GM12864 (cell line): ENCODE results near the gene RMND1.
A peak's percentile ranks its signal among the peaks of the same experiment; 100 is the strongest.

ENCODE experiments used
- DNase-seq: peaks from one replicate; pipeline ENCODE4 v3.0.0-alpha.2; 2011; ENCODE audit warnings: low read depth
- H3K4me3 ChIP-seq: 2 replicates; pipeline ENCODE4 v1.5.1; 2011; ENCODE audit warnings: mild to moderate bottlenecking, low read depth, low read length, control low read depth
- TF ChIP-seq, protein P1 (sequence below): IDR thresholded peaks from 2 replicates; pipeline ENCODE4 v1.5.1; 2011; ENCODE audit warnings: low read depth, mild to moderate bottlenecking, moderate library complexity, low read length, control low read depth, inconsistent platforms; ENCODE audit errors: missing control alignments

The RMND1 gene

DNA sequence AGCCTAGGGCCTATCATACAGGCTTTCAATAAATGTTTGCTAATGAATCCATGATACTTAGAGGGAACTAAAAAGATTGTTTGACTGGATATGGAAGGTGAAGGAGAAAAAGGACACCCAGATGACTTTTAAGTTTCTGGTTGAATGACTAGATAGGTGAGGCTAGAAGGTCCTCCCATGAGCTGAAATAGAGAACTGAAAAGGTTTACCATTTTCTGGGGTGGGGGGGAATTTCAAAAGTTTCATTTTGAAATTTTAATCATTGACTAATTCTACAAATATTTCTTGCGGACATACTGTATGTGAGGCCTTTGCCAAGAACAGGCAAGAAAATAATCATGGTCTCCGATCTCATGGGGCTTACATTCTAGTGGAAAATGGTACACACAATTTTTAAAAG is 42.7 kb downstream of the RMND1 start:
- no peak for DNase-seq
- H3K4me3 ChIP-seq, result no peak overlapping the region

DNA sequence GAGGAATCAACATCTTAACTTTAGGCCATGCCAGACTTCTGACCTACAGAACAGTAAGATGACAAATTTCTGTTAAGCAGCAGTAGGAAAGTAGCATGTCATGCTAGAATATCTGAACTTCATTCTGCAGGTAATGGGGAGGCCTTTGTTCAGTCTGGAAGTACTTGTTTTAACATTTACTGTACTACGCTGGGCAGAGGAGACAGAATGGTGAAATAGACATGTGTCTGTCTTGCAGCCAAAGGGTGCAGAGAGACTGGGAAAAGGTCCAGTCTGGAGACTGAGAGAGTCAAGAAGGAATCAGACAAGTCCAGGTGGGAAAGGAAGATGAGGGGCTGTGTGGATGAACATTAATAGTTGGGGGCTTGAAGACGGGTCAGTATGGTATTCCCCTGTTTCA is 43.1 kb downstream of the RMND1 start:
- no peak for DNase-seq
- H3K4me3 ChIP-seq, result no peak overlapping the region
- TF ChIP-seq, protein P1, sequence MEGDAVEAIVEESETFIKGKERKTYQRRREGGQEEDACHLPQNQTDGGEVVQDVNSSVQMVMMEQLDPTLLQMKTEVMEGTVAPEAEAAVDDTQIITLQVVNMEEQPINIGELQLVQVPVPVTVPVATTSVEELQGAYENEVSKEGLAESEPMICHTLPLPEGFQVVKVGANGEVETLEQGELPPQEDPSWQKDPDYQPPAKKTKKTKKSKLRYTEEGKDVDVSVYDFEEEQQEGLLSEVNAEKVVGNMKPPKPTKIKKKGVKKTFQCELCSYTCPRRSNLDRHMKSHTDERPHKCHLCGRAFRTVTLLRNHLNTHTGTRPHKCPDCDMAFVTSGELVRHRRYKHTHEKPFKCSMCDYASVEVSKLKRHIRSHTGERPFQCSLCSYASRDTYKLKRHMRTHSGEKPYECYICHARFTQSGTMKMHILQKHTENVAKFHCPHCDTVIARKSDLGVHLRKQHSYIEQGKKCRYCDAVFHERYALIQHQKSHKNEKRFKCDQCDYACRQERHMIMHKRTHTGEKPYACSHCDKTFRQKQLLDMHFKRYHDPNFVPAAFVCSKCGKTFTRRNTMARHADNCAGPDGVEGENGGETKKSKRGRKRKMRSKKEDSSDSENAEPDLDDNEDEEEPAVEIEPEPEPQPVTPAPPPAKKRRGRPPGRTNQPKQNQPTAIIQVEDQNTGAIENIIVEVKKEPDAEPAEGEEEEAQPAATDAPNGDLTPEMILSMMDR, result no peak

More for the DNA sequence above, 42.7 kb downstream of the RMND1 start:
- TF ChIP-seq, protein P1, result no peak

DNA sequence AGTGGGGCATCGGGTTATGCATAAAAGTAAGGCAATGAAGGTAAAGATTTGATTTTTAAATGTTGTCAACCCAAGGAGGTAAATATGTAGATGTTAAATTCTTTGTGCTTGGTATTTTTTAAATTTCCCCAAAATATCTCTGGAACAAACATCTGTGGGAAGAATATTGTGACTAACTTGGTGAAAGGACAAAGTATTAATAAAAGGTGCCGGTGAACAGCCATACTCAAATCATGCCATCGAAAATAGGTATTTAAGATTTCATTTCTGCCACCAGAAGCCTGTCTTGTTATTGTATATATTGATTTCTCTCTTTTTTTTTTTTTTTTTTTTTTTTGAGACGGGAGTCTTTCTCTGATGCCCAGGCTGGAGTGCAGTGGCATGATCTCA is 48.0 kb downstream of the RMND1 start:
- no peak overlapping the region for H3K4me3 ChIP-seq
- TF ChIP-seq, protein P1, result no peak
- DNase-seq, result no peak

DNA sequence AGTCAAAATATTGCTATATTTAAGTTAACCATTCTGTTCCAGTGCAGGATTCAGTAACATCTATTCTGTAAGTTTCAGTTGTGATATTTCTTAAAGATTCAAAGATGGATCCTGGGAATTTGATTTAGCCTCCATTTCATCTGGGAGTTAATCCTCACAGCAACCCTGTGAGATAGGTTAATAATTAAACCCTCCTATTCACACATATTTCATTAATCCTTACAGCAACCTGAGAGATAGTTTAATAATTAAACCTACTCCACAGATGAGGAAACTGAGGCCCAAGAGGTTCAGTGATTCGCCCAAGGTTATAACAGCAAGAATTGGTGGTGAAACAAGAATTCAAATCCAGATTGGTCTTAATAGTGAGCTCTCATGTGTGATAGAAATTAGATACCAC is 49.7 kb downstream of the RMND1 start:
- TF ChIP-seq, protein P1, result no peak
- H3K4me3 ChIP-seq, result no peak overlapping the region
- DNase-seq, result no peak

DNA sequence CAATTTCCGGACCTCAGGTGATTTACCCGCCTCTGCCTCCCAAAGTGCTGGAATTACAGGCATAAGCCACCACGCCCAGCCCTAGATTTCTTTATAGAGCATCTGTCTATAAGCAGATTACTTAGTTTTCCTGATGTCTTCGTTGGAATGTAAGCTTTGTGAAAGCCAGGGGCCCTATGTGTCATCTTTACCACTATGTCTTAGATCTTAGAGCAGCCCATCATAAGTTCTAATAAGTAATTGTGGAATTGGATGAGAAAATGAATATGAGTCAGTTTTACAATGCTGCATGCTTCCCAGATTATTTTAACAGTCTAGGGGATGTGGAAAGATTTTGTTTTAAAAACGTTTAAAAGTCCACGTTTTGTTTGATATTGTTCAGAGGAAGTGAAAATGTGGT is 51.5 kb downstream of the RMND1 start:
- no peak for DNase-seq
- TF ChIP-seq, protein P1, result no peak
- H3K4me3 ChIP-seq, result no peak overlapping the region

DNA sequence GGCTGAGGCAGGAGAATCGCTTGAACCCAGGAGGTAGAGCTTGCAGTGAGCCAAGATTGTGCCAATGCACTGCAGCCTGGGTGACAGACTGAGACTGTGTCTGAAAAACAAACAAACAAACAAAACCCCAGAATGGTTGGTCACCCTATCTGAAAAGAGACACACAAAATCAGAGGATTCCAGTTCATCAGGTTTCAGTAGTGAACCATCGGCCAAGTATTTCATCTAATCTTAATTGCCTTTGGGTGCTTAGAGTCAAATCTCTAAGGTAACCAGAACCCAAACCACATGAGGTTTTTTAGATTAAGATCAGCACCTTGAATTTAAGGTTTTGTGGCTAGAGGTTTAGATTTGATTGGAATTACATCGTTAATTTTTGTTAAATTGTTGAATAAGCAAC is 52.2 kb downstream of the RMND1 start:
- DNase-seq, result no peak
- TF ChIP-seq, protein P1, result no peak
- H3K4me3 ChIP-seq, result no peak overlapping the region

DNA sequence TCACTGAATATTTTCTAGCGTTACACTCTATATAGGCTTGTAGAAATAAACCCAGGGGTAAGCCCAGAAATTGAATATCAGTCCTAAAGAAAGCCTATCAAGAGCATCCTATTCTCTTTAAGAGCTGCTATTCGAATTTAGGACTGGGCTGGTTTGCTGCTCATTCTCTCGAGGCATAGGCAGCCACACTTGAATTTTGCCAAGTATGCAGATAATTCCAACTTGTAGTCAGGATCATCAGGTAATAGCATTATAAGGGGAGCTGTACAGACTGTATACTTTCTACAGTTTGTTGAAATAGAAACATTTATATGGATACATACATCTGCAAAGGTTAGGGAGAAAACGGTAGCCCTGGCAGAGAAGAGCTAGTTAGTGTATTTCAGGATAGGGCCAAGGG is 58.5 kb downstream of the RMND1 start:
- peak overlapping the region; percentile 9; the same call in 1 of the 2 replicates for H3K4me3 ChIP-seq
- TF ChIP-seq, protein P1, result no peak
- no peak for DNase-seq
